Transverse colon (tissue), 4 donors: ENCODE measurements around the gene GRB2.

ENCODE experiments used
- CTCF ChIP-seq, 5 experiments: fragments of 200-600 bp in 3 of 5; fragments of 450-650 bp in 2 of 5; sonication (generic) in 3 of 5; IDR thresholded peaks; 1 replicate in 2 of 5; 2 replicates in 3 of 5; pipeline ENCODE4 v1.5.1; 2016 to 2017; ENCODE audit warnings: antibody characterized with exemption in 5 of 5, inconsistent platforms in 3 of 5, mild to moderate bottlenecking in 2 of 5, moderate library complexity in 1 of 5
- EP300 ChIP-seq: sonication (generic); formaldehyde crosslinking; IDR thresholded peaks from one replicate; pipeline ENCODE4 v1.6.1; 2017; ENCODE audit warnings: antibody characterized with exemption, low read depth
- POLR2A ChIP-seq: fragments of 450-650 bp; IDR thresholded peaks from one replicate; pipeline ENCODE4 v1.6.1; 2016; ENCODE audit warnings: antibody characterized with exemption, mild to moderate bottlenecking, moderate library complexity
- POLR2AphosphoS5 ChIP-seq, 3 donors: sonication (generic); formaldehyde crosslinking; IDR thresholded peaks; one replicate each; pipeline ENCODE4 v1.6.1; 2016; ENCODE audit warnings: antibody characterized with exemption in 3 of 3

- TF ChIP-seq CTCF (IDR thresholded peaks at IDR 0.05), result peak; percentile 77 to 85 (median 80)
- TF ChIP-seq POLR2AphosphoS5 (IDR thresholded peaks at IDR 0.05), result no peak
- TF ChIP-seq EP300, result no peak
- no peak for TF ChIP-seq POLR2A
Observed at GRCh38 chr17:75404223-75404730, 1.2 kb downstream of the GRB2 start.
